WTC11 (cell line): ENCODE data around the gene FOXRED1. TPM values are rescaled to one million over a fixed set of nuclear protein-coding genes. Genes with fewer than 3 reads are reported as not detected.

Source experiments
- ATAC-seq: fragments of 200-7000 bp; cut with Tn5 transposase; 2 replicates; pipeline ENCODE4 v1.10.0; 2021; ENCODE audit warnings: mild to moderate bottlenecking, moderate library complexity
- CTCF ChIA-PET: fragments of 300-600 bp; sonication (Branson Sonifier 250); formaldehyde crosslinking; loops from one replicate; lab custom pipeline; 2021; ENCODE audit warnings: antibody characterized with exemption; lab: Charles Lee
- POLR2A ChIA-PET: fragments of 350-600 bp; sonication (Branson Sonifier 250); formaldehyde crosslinking; loops from one replicate; lab custom pipeline; 2021; ENCODE audit warnings: antibody characterized with exemption; lab: Charles Lee
- DNase-seq: peaks from one replicate; pipeline ENCODE4 v3.0.0; 2021; ENCODE audit warnings: low spot score
- H3K27ac Mint-ChIP-seq: 2 replicates; pipeline ENCODE4 v1.8.0; 2021; ENCODE audit warnings: mixed read lengths
- H3K27me3 Mint-ChIP-seq: 2 replicates; pipeline ENCODE4 v1.8.0; 2021; ENCODE audit warnings: low read depth, mild to moderate bottlenecking, moderate library complexity, mixed read lengths
- H3K36me3 Mint-ChIP-seq: 2 replicates; pipeline ENCODE4 v1.8.0; 2021; ENCODE audit warnings: mixed read lengths
- H3K4me1 Mint-ChIP-seq: 2 replicates; pipeline ENCODE4 v1.8.0; 2022; ENCODE audit warnings: mixed read lengths
- H3K4me3 Mint-ChIP-seq: 2 replicates; pipeline ENCODE4 v1.8.0; 2021; ENCODE audit warnings: mild to moderate bottlenecking, moderate library complexity, mixed read lengths
- H3K9me3 Mint-ChIP-seq: 2 replicates; pipeline ENCODE4 v1.8.0; 2021; ENCODE audit warnings: mixed read lengths
- AR ChIP-seq: fragments of 250-450 bp; sonication (Bioruptor Pico); IDR thresholded peaks from 2 replicates; pipeline ENCODE4 v1.9.0; 2021; ENCODE audit warnings: mild to moderate bottlenecking
- ATF1 ChIP-seq: sonication (generic); formaldehyde crosslinking; IDR thresholded peaks from 2 replicates; pipeline ENCODE4 v1.8.1; 2023; ENCODE audit warnings: mild to moderate bottlenecking, moderate library complexity, missing genetic modification reagents
- ATF2 ChIP-seq: sonication (generic); formaldehyde crosslinking; IDR thresholded peaks from 2 replicates; pipeline ENCODE4 v1.8.1; 2022; ENCODE audit warnings: low read depth, missing genetic modification reagents, borderline replicate concordance
- EMX1 ChIP-seq: fragments of 250-450 bp; sonication (Bioruptor Pico); IDR thresholded peaks from 2 replicates; pipeline ENCODE4 v1.8.0; 2021; ENCODE audit warnings: mild to moderate bottlenecking
- ERG ChIP-seq: fragments of 250-450 bp; sonication (Bioruptor Pico); IDR thresholded peaks from 2 replicates; pipeline ENCODE4 v1.8.0; 2021; ENCODE audit warnings: mild to moderate bottlenecking
- ESRRA ChIP-seq: sonication (generic); formaldehyde crosslinking; IDR thresholded peaks from 2 replicates; pipeline ENCODE4 v1.8.1; 2022; ENCODE audit warnings: mild to moderate bottlenecking, missing genetic modification reagents, borderline replicate concordance
- FOXJ3 ChIP-seq: sonication (generic); formaldehyde crosslinking; IDR thresholded peaks from 2 replicates; pipeline ENCODE4 v1.9.0; 2021; ENCODE audit warnings: missing genetic modification reagents, mild to moderate bottlenecking, borderline replicate concordance
- HMGXB4 ChIP-seq: sonication (generic); formaldehyde crosslinking; IDR thresholded peaks from 2 replicates; pipeline ENCODE4 v1.8.1; 2023; ENCODE audit warnings: mild to moderate bottlenecking, moderate library complexity, missing genetic modification reagents
- IRF1 ChIP-seq: sonication (generic); formaldehyde crosslinking; IDR thresholded peaks from 2 replicates; pipeline ENCODE4 v1.8.0; 2023; ENCODE audit warnings: missing genetic modification reagents
- IRF2 ChIP-seq: sonication (generic); formaldehyde crosslinking; IDR thresholded peaks from 2 replicates; pipeline ENCODE4 v1.8.0; 2022; ENCODE audit warnings: low read depth, missing genetic modification reagents, borderline replicate concordance
- JAZF1 ChIP-seq: fragments of 250-450 bp; sonication (Bioruptor Pico); IDR thresholded peaks from 2 replicates; pipeline ENCODE4 v1.9.0; 2021; ENCODE audit warnings: moderate library complexity, mild to moderate bottlenecking, inconsistent platforms
- KAT7 ChIP-seq: sonication (generic); formaldehyde crosslinking; IDR thresholded peaks from 2 replicates; pipeline ENCODE4 v1.8.1; 2023; ENCODE audit warnings: missing genetic modification reagents, mild to moderate bottlenecking, borderline replicate concordance
- NFATC4 ChIP-seq: fragments of 250-450 bp; sonication (Bioruptor Pico); IDR thresholded peaks from 2 replicates; pipeline ENCODE4 v1.9.0; 2021; ENCODE audit warnings: mild to moderate bottlenecking
- NR1H2 ChIP-seq: sonication (generic); formaldehyde crosslinking; IDR thresholded peaks from 2 replicates; pipeline ENCODE4 v1.9.0; 2021; ENCODE audit warnings: mild to moderate bottlenecking, moderate library complexity, missing genetic modification reagents
- PRDM15 ChIP-seq: sonication (generic); formaldehyde crosslinking; IDR thresholded peaks from 2 replicates; pipeline ENCODE4 v1.8.0; 2022; ENCODE audit warnings: missing genetic modification reagents
- USF1 ChIP-seq: sonication (generic); formaldehyde crosslinking; IDR thresholded peaks from 2 replicates; pipeline ENCODE4 v1.8.0; 2022; ENCODE audit warnings: mild to moderate bottlenecking, missing genetic modification reagents
- ZBTB43 ChIP-seq: sonication (generic); formaldehyde crosslinking; IDR thresholded peaks from 2 replicates; pipeline ENCODE4 v1.8.1; 2023; ENCODE audit warnings: mild to moderate bottlenecking, missing genetic modification reagents
- ZMAT4 ChIP-seq: fragments of 250-450 bp; sonication (Bioruptor Pico); IDR thresholded peaks from 2 replicates; pipeline ENCODE4 v1.9.0; 2021; ENCODE audit warnings: mild to moderate bottlenecking
- total RNA-seq: library from RNA; stranded (reverse); gene quantifications from 3 replicates; pipeline ENCODE4 v1.2.3, GENCODE V29; 2021

The FOXRED1 gene
- total RNA-seq, 1 experiment from 2014 or later: 61.9 TPM

GRCh38 chr11:126263489-126263888 lies 5.5 kb upstream of the FOXRED1 start:
- H3K27ac Mint-ChIP-seq: no peak overlapping the region
- H3K4me3 Mint-ChIP-seq: no peak overlapping the region
- H3K36me3 Mint-ChIP-seq: peaks cover 65% of the 10 kb centered on the region
- H3K27me3 Mint-ChIP-seq: no peaks in the 10 kb centered on the region
- ChIA-PET CTCF (no interaction called here), POLR2A (no interaction called here)
- no peak for ATAC-seq
- TF ChIP-seq ESRRA (CRISPR knock-in tag): no peak
- no peak for TF ChIP-seq USF1 (CRISPR knock-in tag)
- no peak for TF ChIP-seq AR (CRISPR knock-in tag)
- TF ChIP-seq ATF1 (CRISPR knock-in tag): no peak
- H3K4me1 Mint-ChIP-seq: peaks cover 5% of the 10 kb centered on the region
- H3K9me3 Mint-ChIP-seq: no peaks in the 10 kb centered on the region
- DNase-seq: no peak

GRCh38 chr11:126265811-126266210 lies 3.1 kb upstream of the FOXRED1 start:
- peak overlapping the region; percentile 17; the same call in 1 of the 2 replicates for H3K4me3 Mint-ChIP-seq
- H3K36me3 Mint-ChIP-seq: peaks cover 59% of the 10 kb centered on the region
- no peak overlapping the region for H3K27ac Mint-ChIP-seq
- POLR2A ChIA-PET: no interaction called here
- ATAC-seq (no peak), DNase-seq (no peak)
- H3K9me3 Mint-ChIP-seq: no peaks in the 10 kb centered on the region
- H3K27me3 Mint-ChIP-seq: no peaks in the 10 kb centered on the region
- H3K4me1 Mint-ChIP-seq: peaks cover 15% of the 10 kb centered on the region
- TF ChIP-seq KAT7 (CRISPR knock-in tag) (no peak), NFATC4 (no peak), PRDM15 (CRISPR knock-in tag) (no peak), FOXJ3 (CRISPR knock-in tag) (no peak), EMX1 (CRISPR knock-in tag) (no peak), HMGXB4 (CRISPR knock-in tag) (no peak), NR1H2 (CRISPR knock-in tag) (no peak)
- TF ChIP-seq, all 79 proteins: peak for 0
- CTCF ChIA-PET: no interaction called here

GRCh38 chr11:126267650-126268049 lies 1.3 kb upstream of the FOXRED1 start:
- Mint-ChIP-seq H3K4me1 (peaks cover 15% of the 10 kb centered on the region), H3K9me3 (no peaks in the 10 kb centered on the region), H3K27ac (peak overlapping the region; percentile 99), H3K36me3 (peaks cover 60% of the 10 kb centered on the region), H3K4me3 (peak overlapping the region; percentile 87), H3K27me3 (no peaks in the 10 kb centered on the region)
- ATAC-seq: no peak
- POLR2A ChIA-PET: no interaction called here
- CTCF ChIA-PET: no interaction called here
- DNase-seq: no peak
- TF ChIP-seq ERG (CRISPR knock-in tag): no peak
- no peak for TF ChIP-seq ZMAT4 (CRISPR knock-in tag)
- TF ChIP-seq ATF2 (CRISPR knock-in tag): no peak
- TF ChIP-seq JAZF1 (CRISPR knock-in tag): no peak
- TF ChIP-seq IRF1 (CRISPR knock-in tag): no peak
- TF ChIP-seq IRF2: no peak
- no peak for TF ChIP-seq ZBTB43 (CRISPR knock-in tag)
